GM18526 (cell line): Measurements from ENCODE around the gene XCL1.
"Not testable (repeated sequence)": the region's sequence is repeated elsewhere in the genome, so short reads cannot be mapped to it uniquely, and the experiment has no call there.

ENCODE experiments used
- POLR2A ChIP-seq: IDR thresholded peaks from 3 replicates; pipeline ENCODE4 v1.6.1; 2011; ENCODE audit not compliant: insufficient read length; ENCODE audit errors: extremely low read depth

The XCL1 gene, protein sequence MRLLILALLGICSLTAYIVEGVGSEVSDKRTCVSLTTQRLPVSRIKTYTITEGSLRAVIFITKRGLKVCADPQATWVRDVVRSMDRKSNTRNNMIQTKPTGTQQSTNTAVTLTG

DNA sequence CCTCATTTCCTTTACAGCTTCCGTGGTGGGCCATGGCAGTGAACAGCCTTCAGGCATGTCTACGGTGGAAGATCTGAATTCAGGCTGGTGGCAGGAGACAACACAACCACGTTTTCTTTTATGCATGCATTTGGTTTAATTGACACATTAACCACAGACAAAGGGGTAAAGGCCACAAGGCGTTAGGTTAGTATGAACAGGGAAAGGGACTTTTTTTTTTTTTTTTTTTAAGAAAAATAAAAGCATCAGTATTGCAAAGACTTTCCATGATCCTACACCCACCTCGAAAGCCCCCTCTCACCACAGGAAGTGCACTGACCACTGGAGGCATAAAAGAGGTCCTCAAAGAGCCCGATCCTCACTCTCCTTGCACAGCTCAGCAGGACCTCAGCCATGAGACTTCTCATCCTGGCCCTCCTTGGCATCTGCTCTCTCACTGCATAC is at the start of gene XCL1:
XCL1 (plus strand) TSS at position 361 of the 444 bp plus-strand sequence; CDS start at position 394, 33 bp downstream.
- TF ChIP-seq POLR2A: not testable (repeated sequence)

DNA sequence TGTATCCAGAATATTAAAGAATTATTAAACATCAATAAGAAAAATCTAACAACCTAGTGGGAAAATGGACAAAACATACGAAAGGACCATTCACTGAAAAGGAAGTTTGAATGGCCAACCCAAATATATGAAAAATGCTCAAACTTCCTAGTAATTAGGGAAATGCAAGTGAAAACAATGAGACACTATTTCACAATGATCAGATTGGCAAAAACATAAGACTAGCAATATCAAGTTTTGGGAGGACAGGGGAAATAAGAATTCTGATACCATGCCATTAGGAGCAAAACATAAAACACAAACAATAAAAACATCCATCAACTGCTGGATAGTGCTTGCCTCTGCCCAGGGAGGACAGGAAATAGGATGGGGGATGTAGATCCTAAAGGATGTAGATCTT is 46.9 kb upstream of the XCL1 start:
- TF ChIP-seq POLR2A: no peak

- no peak for TF ChIP-seq POLR2A
Observed at GRCh38 chr1:168531615-168532345, 44.6 kb upstream of the XCL1 start.

DNA sequence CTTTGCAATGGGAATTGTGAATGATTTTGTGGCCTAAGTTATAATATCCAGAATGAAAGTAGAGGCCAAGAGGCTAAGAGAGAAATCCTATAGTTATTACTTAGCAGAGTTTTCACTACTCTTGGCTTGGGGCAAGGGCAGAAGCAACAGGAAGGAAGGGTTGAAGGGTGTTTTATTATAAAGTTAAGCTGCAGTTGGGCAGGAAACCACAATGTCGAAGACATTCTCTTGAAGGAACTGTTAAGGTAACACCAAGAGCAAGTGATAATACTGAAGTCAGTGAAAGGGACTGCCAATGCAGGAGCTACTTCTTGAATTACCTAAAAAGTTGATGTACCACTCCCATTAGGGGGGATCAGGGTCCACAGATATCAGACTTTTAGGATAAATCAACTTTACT is 40.9 kb upstream of the XCL1 start:
- no peak for TF ChIP-seq POLR2A

DNA sequence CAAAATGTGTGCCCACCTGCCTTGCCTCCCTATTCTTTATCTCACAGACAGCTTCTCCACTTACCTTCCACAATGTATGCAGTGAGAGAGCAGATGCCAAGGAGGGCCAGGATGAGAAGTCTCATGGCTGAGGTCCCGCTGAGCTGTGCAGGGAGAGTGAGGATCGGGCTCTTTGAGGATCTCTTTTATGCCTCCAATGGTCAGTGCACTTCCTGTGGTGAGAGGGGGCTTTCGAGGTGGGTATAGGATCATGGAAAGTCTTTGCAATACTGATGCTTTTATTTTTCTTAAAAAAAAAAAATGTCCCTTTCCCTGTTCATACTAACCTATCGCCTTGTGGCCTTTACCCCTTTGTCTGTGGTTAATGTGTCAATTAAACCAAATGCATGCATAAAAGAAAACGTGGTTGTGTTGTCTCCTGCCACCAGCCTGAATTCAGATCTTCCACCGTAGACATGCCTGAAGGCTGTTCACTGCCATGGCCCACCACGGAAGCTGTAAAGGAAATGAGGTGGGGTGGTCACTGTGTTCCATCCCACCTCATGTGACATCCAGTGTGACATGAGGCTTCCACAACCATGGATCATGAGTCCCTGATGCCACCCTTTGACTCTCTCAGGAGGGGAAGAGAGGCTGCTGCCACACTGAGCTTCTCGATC is 32.4 kb upstream of the XCL1 start, which contains the start of gene XCL2:
XCL2 (minus strand) TSS at position 158 of the 659 bp plus-strand sequence; CDS start at position 125, 33 bp downstream.
- TF ChIP-seq POLR2A: not testable (repeated sequence)

- no peak for TF ChIP-seq POLR2A
Observed at GRCh38 chr1:168550971-168551370, 25.4 kb upstream of the XCL1 start.

DNA sequence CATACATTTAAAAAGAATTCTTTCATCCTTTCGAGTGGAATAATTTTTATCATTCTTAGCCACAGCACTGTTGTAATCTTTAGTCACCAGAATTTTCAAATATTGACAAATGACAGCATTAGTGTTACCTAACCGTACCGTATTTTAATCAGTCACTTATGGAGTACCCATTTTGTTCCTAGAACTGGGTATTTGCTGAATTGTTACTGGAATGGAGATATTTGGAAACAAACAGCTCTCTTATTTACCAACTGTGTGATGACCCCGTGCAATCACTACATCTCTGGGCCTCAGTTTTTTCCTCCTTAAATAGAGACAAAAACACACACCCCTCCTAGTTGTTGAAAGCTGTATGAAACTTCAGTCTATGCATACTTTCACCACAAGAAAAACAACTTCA is 24.7 kb upstream of the XCL1 start:
- TF ChIP-seq POLR2A: no peak

GRCh38 chr1:168552961-168553360 is 23.4 kb upstream of the XCL1 start:
- TF ChIP-seq POLR2A: no peak

DNA sequence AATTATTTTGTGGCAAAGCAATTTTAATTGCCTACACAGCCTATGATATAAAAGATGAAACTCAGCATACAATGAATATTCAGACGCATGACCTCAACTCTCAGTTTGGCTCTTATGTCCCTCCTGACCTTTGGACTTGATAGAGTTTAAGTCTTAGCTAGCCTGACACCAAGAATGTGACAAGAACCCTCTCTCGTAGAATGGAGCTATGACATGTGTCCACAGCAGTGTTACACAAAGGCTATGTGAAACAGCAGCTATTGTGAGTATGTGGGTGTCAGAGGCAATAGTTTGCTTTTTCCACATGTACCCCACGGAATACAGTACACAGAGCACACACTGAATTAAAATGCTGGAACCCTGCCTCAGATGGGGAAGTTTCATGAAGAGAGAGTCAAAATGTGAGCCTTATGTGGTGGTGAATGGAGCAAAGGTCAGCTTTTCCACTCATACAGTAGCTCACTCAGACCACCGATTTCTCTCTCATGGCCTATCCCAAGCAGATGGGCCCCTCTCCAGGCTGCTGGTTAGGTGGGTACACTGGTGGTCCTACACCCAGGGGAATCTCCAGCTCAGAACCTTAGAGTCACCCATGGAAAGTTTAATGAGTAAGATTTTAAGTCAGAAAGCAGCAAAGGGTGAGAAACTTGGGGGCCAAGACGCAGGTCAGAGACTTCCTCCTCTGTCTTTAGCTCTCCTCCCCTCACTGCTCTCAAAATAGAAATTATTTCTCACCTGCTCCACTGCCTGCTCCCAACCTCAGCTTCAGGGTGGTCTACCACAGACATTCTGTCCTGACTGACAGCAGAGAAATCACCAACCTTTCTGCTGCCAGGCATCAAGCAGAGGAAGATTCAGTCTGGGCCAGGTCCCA is 22.5 kb upstream of the XCL1 start:
- TF ChIP-seq POLR2A: no peak

DNA sequence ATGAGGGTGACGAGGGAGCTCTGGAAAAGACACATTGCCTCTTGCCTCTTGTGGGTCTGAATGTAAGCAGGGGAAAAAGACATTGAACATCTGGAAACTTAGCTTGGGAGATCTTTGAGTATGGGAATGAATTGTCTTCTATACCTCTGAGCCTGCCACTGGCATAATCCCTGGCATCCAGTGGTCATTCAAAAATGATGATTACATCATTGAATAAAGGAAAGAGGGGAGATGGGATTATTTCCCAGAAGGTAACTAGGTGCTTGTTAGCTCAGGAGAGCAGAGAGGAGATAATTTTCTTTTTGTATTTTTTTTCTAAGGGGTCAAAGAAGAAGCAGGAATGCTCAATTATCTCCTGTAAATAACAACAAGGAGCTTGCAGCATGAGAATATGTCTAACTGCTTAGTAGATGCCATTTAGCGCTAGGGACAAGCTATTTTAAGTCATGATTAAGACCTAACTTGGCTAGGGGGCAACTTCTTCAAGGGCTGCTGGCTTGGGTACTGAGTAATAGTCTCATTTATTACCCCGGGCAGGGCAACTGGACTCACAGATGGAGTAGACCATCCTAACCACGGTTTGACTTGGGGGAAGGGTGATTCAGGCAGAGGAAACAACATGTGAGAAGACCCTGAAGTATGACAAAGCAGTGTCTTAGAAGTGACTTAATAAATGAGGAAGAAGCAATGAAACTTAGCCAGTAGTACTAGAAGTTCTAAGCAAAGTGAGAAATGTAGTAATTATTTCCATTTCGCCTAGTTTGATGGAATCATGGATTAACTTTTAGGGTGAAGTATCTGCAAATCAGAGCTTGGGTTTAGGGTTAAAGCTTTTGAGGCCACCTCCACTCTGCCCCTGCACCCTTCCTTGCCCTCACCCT is 21.6 kb upstream of the XCL1 start:
- no peak for TF ChIP-seq POLR2A

- no peak for TF ChIP-seq POLR2A
Observed at GRCh38 chr1:168555508-168556046, 20.8 kb upstream of the XCL1 start.

DNA sequence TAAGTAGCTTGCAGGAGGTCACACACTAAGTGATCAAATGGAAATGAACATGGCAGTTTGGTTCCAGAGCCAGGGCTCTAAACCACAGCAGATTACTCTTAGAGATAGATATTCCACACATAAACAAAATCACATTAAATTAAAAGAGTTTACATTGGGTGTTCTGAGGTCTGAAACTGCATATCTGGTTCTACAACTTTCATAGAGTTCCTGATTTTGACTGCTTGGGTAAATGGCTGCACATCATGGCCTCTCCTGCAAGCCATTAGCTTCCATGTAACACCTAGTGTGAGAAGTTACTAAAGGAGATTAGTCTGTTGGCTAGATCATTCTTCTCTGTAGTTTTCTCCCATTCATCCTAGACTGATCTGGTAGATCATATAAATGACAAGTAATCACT is 19.8 kb upstream of the XCL1 start:
- TF ChIP-seq POLR2A: no peak

DNA sequence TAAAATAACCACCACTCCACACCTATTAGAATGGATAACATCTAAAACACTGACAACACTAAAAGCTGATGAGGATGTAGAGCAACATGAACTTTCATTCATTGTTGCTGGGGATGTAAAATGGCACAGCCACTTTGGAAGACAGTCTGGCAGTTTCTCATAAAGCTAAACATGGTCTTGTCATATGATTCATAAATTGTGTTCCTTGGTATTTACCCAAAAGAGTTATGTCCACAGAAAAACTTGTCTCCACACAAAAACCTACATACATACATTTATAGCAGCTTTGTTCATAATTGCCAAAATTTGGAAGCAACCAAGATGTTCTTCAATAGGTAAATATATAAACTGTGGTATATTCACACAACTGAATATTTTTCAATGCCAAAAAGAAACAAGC is 16.0 kb upstream of the XCL1 start:
- no peak for TF ChIP-seq POLR2A

DNA sequence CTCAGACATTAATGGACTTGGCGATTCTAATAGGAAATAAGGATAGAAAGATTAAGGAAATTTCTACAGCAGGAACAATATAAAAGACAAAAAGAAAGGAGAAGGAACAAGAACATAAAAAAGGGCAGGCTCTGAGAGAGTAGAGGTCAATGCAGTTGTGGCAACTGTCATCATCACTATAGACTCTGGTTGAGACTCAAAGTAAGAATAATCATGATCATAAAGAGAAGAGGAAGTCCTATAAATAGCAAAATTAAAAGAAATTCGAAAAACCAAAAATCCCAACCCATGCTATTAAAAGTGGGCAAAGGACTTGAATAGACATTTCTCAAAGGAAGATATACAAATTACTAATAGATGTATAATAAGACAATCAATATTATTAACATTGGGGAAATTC is 14.4 kb upstream of the XCL1 start:
- TF ChIP-seq POLR2A: no peak
